DMS53 (cell line): ENCODE data around the gene BOD1L1.

Source experiments
- DNase-seq: peaks from one replicate; lab custom pipeline; 2025; lab: John Stamatoyannopoulos, UW

The BOD1L1 gene

DNA sequence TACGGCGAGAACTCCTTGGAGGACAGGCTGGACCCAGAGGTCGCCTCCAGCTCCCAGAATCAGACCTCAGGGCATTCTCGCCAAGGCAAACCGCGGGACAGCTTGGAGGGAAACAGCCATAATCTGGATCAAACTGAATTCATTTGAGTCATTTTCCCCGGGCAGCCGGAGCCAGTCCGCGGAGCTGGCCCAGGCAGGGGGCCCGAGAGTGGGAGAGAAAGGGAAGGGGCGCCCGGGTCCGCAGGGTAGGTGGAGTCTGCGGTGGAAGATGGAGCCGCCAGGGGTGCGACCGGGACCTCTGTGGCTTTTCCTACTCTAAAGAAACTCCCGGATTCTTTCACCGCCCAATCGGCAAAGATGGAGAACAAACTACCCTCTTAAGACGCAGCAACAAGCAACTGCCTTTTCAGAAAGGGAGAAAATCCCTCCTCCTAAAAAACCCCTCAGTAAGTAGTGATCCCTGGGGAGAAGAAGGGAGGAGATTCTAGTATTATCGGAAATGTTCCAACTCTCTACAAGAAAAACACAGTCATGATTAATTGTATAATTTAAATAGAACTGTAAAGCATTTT lies 88.4 kb downstream of the BOD1L1 start:
- DNase-seq = peak; percentile 38

DNA sequence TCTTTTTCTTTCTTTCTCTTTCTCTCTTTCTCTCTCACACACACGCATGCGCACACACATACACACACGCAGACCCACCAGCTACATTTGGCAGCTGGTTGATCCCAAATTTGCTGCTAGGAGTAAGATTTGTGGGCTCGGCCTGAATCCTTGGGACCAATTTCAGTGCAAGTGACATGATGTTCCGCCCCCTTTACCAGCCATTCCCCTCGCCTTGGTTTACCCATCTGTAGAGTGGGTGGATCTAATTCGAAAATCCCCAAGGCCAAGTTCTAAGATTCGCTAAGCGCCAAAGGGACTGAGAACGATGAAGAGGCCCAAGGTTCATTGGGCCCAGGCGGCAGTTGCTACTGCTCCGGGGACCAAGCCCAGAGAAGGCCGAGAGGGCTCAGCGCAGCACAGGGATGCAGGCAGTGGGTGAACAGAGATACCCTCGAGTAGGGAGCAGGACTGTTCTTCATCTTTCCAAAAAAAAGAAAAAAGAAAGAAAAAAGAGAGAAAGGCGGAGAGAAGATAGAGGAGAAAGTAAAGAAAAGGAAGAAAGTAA lies 89.0 kb downstream of the BOD1L1 start:
- DNase-seq = no peak

DNA sequence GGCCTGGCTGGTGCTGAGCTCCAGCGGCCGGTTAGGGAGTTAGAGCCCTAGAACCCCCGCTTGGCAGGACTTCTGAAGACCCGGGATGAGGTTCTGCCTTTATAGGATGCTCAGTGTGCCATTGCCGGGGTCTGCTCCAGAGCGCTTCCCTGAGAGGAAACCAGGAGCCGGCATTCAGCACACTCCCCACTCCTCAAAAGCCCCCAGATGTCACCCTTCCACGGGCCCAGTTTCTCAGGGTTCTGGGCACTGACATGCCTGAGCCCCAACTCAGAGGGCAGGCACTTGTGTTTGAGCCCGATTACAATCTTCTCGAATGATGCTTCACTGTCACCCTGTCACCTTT lies 89.7 kb downstream of the BOD1L1 start:
- peak; percentile 21 for DNase-seq

DNA sequence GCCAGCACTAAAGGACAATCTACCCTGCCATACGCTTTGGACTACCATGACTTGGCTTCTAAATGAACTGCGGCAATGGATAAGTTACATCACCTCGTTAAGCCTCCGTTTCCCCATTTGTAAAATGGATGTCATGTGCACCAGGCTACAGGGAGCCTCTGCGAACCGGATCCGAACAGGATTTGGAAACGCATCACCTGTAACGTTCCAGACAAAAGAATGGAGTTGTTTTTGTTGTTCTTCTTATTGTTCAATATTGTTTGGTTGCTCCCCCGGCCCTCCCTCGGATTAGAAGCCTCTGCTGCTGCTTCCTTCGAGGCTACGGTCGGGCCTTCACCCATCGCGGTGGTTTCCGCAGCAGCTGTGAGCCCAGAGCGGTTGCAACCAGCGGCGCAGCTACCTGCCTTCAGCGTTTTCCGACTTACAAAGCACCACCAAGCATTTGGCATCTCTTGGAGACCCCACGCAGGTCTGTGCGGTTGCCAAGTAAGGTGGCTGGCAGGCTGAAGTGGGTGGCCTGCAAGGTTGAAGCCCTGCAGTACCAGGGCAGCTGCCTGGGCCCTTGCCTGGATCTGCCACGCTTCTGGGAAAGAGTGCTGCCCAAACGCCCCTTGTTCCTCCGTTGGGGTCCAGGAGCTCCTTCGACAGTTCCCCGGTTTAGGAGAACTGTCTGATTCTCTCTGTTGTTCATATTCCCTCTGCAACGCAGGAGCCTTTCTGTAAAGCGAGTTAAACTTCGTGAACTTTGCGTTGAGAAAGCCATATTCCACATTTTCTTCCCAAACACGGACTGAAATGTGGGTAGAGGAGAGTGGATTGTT lies 90.3 kb downstream of the BOD1L1 start:
- DNase-seq = no peak

DNA sequence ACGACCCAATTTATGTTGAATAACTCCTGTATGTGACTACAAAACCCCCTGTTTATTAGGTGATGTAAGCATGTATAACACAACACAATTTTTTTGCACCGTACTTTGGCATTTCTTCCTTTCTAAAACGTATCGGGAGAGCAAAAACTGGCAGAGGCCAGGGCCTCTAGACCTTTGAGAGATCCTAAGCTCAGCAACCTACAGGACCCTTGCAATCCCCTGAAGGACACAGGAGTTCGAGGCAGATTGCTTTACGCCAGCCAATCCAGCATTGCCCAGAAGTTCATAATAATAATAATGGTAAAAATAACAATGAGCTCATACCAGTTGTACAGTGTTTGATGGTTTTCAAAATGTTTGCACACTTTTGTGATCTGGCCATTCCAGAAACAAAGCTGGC lies 90.9 kb downstream of the BOD1L1 start:
- DNase-seq = no peak

DNA sequence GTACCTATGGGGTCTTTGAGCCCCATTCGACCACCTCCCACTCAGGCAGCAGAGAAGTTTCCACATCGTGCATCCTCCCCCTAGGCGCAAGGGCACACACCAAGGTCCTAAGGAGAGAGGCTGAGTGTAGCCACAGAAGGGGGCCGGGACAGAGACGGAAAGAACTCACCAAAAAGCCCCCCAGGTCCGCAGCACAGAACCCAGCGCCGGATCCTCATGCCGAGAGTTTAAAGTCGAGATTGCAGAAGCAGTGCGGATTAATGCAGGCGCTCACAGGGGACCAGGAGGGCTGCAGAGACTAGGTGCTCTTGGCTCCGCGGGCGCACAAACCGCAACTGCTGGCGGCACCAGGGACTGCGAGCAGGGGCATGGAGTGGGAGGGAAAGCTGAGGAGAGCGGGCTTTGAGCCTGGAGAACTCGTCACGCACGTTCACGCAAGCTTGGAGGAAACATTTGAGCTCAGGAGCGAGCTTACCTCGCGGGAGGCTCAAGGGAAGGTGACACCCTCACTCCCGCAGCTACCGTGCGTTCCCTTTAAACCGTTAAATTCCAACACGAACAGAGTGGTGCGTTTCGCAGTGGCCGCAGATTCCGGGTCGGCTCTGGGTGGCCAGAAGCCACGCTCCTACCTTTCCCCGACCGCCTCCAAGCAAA lies 91.7 kb downstream of the BOD1L1 start:
- DNase-seq = peak; percentile 55

DNA sequence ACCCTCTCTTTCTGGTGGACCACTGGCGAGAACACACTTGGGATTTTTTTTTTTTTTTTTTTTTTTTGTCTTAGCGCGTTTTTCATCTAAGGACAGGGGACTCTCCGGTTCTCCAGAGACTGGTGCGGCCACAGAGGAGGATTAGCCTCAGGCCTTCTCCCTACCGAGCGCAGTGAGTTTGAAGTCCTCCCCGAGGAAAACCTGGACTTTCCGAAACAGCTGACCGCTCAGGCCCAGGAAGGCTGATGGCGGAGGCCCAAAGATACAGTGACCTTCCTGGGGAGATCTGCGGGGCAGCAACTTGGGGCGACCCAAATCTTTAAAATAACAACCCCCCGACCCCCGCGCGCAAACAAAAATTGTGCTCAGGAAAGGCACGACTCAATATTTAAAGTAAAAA lies 92.4 kb downstream of the BOD1L1 start:
- no peak for DNase-seq

DNA sequence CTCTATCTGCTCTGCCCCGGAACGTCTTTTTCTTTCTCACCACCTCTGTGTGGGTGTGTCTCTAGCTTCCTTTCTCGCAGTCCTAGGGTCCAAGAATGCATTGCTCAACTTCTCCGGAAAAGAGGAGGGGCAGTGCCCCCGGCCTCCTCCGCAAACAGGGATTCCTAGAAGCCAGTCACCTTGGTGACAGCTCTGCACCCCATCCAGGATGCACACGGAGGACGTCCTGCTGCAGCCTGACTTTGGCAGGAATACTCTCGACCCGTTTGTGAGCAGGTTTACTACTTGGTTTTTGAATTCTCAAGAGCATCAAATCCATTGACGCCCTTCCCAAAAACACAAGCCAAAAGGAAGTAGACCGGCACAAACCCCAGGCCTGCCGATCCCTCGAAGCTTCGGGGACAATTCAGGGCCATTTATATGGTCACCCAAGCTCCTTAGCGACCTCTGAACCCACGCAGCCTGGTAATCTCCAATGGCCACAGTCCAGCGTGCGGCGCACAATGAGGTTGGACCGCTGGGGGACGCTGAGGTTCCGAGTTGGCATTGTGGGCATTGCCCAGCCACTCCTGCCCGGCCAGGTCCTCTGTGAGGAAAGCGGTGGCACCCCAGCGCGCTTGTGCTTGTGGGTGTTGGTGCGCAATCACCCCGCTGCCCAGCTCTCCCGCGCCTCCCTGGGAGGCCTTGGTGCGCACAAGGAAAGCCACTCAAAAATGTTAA lies 93.0 kb downstream of the BOD1L1 start:
- DNase-seq = no peak

DNA sequence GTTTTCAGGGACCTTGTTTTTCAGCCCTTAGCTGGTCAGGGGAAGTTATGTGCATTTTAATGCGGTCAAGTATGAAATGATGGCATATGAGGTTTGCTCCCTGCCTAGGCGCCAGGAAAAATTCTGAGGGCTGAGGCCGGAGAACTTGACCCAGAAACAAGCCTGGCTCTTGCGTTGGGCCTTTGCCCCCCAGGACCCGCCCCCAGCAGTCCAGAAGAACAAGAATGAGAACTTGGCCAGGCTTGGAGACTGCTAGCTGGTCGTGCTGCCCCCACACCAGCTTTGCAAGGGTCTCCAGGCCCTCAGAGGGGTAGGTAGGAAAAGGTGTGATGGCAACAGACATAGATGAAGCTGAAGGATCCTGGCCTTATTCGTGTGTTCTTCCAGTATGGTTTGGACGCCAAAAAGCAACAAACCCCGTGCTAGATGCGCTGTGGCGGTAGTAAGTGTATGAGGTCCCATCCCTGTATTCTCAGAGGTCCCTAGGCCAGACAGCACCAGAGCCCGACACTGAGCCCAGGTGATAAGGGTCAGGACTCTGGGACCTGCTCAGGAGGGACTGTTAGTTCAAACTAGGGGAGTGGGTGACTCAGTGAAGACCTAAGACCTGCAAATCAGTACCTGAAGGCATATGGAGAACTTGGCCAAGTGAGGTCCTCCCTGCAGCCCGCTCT lies 93.7 kb downstream of the BOD1L1 start:
- no peak for DNase-seq

DNA sequence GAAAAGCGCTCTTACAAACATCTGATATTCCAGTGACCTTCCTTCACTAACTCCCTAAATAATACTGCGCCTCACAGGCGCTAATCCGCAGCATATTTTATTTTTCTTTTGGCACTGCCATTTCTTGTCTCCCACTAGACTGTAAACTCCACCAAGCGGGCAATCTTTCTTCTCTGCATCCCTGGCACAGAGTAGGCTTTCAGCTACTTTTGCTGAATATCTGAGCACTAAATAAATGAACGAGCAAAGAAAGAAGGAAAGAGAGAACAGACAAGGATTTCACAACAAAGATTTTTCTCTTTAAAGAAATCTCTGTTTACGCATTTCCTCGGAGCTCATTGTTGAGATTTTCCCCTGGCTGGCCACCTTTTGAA lies 95.9 kb downstream of the BOD1L1 start:
- DNase-seq = no peak

DNA sequence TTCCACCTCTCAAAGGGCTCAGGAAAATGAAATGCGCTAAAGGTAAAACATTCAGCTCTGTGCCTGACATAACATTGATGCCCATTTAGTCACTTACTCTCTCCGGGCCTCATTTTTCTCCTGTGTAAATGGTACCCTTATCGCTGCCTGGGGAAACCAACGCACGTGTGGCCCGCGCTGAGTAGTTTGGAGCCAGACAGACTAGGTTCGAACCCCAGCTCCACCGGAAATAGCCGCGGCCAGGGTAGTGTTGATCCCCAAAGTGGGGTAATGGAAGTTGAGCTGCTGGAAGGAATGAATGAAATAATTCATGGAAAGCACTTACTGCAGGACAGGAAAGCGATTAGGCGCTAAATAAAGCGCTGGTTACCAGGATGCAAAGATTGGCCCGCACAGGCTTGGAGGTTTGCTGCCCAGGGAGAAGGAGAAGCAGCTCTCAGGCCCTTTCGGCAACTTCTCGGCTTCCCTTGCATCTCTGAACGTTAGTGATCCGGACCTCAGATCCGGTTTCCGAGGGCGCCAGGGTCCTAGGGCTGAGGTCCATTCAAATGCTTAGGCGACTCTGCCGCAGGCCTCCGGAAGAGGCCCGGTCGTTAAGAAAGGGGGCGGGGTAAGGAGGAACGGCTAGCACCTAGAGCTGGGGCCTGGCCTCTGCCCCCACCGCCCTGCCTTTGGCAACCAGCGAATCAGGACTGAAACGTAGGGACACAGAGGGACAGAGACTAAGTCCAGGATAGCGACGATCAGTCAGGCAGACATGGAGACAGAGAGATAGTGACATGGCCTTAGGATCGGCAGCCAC lies 96.5 kb downstream of the BOD1L1 start:
- no peak for DNase-seq

DNA sequence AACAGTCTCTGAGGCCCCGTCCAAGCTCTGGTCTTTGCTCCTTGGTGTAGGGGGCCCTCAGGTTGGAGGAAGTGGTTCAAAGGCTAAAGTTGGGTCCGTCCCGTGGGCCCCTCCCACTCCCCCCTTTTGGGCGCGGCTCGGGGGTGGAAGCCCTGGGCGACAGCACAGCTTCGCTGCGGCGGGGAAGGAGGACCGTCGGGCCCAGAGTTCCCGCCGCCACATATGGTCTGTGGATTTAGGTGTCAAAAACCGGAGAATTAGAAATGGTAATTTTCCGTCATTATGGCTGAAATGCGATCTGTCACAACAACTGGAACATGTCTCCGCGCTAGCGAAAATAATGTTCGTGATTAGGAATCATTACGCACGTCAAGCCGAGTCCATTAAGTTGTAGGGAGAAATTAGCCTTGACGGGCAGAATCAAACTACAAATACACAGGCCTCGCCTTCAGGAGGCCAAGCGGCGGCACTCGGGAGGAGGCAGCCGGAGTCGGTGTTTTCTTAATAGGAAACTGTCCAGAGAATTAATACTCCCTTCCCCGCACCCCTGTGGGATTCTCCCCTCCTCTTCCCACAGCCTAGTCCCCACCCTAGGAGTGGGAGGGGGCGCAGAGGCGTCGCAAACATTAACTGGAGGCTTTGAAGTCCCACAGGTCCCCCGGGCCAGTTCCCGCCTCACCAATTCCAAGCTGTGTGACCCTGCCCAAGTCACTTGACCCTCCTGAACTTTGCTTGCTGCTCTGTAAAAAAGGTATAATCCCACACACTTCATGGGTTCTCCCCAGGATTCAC lies 98.2 kb downstream of the BOD1L1 start:
- DNase-seq = no peak

DNA sequence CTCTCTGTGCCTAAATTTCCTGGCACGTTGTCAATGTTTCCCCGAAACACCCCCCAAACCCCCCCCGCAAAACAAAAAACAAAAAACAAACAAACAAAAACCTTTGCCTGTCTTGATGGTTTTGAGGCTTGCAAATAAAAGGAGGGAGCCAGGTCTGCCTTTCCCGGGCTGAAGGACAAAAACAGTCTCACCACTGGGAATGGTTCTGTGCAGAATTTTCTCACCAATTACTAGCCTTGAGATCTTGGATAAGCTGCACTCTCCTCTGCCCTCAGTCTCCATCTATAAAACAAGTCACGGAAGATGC lies 98.8 kb downstream of the BOD1L1 start:
- peak; percentile 35 for DNase-seq

DNA sequence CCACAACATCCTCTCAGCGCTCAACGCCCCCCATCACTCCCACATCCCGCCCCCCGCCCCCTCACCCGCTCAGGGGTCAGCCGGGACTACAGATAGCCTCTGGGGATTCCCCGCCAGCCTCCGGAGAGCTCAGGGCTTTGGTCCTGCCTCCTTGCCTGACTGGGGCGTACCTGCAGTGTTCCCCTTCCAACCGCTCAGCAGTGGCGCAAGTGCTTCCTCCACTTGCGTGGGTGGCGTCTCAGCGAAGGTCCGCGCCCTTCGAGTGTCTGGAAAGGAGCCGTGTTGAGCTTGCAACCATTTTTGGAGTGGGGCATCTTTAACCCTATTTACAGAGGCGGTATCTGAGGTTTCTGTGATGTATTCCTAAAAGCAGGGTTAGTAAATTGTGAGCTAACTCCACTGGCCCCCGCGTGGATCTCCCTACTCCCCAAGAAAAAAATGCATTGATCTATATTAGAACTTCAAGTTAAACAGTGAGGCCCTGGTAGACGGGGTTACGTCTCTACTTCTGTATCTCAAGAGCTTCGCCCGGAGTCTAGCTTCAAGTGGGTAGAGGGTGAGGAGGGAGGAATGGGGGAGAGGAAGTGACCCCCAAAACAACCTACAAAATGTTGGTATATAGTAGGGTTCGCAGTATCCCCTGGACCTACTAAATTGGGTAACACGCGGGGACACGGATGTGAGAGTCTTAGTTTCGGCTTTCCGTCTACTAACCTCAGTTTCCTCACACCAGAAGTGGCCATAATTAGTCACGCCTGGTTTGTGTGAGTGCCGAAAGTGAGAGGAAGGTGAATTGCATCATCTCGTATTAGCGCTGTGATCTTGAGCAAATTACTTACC lies 99.3 kb downstream of the BOD1L1 start:
- DNase-seq = peak; percentile 60

DNA sequence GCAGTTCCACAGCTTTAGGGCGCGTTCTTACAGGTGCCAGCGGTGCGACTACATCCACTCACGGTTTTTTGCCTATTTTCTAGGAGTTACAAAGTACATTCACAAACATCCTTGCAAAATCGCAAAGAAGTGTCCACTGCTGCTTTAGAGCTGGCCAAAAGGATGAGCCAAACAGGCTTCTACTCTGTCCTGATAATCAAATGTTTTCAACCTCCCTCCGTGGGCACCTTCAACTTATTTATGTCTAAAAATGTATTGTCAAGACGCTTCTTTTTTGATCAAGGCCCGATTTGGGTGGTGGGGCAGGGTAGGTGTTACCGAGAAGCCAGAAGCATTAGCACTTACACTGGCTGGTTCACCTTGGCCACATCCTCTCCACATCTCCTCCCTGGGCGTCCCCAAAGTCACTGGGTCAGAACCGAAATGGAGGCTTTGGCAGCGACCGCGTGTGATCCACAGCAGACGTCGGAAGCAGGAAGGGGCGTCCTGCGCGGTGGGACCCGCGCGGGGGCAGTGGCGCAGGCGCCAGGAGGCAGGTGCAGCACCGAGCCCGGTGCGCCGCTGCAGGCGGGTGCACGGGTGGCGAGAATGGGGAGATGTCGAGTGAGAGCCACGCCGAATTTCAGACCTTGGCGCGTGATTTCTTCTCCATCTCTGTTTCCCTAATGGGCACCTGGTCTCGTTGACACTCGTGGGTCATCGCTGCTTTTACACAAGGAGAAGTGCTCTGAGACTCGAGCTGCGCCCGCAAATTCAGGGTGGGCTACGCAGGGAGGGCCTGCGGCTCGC lies 100.1 kb downstream of the BOD1L1 start:
- peak; percentile 33 for DNase-seq

DNA sequence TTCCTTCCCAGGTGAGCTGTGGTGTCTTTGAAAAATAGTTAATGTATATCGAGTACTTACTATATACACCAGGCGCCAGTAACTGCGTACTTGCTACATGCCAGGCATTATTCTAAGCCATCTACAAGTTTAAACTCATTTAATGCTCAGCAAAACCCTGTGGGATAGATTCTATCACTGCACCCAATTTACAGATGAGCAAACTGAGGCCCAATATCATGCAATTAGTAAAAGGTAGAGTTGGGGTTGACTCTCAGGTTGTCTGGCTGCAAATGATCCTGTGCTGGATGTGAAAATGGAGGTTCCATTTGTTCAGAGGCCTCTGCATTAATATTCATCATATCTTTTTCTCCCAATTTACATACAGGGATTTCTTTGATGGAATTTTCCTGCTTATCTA lies 100.9 kb downstream of the BOD1L1 start:
- no peak for DNase-seq

DNA sequence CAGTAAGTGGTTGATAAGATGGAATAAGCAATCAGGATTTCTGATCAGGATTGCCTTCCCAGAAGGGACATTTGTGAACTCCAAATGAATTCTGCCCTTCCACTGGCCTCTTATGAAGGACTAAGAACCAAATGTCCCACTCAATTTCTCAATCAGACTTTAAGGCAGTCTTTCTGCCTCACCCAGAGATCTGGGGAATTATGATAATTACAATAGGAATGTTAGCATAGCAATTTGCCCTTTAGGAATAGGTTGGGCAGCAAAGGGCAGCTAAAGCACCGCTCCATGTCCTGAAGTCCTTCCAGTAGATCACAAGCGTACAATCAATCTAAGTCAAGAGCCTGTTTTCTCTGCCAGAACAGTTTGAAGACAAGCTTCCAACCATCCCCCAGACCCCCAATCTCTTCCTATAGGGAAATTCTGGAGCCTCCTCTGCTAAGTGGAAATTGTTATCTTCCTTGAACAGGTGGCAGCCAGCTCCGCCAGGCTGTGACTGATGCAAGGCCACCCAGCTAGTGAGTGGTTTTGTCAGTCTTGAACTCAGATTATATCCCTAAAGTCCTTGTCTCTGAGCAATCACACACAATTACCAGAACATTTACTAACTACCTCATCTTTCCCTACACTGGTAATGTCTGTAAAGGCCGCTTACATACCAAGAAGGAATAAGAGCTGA lies 101.8 kb downstream of the BOD1L1 start:
- DNase-seq = no peak
